ENCODE measurements around the gene CLEC5A.

Gene CLEC5A

DNA sequence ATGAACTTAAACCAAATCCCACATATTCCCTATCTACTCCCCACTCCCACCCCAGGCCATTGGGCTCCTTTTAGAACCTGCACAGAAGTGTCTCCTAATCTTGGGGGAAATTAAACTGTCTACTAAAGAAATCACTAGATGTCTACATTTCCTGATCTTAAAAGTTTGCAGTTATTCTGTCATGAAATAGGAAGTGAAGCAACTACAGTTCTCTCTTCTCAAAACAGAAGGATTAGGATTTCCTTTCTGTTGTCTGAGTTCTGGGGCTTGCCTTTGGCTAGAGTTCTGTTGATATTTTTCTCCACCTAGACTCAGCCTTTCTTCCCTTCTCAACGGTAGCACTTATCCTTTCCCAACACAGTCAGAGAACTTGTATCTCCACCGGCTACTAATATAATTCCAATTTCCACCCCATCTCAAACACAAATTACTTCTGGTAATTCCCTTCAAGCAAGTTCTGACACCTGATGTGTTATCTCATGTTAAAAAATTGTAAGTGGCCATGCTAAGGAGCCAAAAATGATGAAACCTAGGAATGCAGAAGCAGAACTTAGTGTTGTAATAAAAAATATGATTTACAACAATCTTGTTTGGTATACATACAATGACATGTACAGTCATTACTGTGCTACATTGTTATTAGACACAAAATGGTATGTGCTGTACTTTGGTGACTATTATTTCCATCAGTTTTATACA is 18.5 kb downstream of the CLEC5A start:
- H3K4me1 ChIP-seq (ENCODE audit: insufficient read depth, low read length, poor library complexity, severe bottlenecking) = peaks cover 8% of the 10 kb centered on the region
- H3K79me2 ChIP-seq (ENCODE audit: insufficient read depth, low read length) = no peaks in the 10 kb centered on the region
- H3K9me3 ChIP-seq (ENCODE audit: insufficient read depth, low read depth, low read length) = no peaks in the 10 kb centered on the region
- TF ChIP-seq EZH2phosphoT487 (IDR thresholded peaks at IDR 0.05; ENCODE audit: borderline replicate concordance) = no peak
- H2AFZ ChIP-seq (ENCODE audit: low read length) = 0 out of 2 replicates have a peak overlapping the region, but pooled peaks have one; percentile 38
- no peak overlapping the region for H3K4me3 ChIP-seq (ENCODE audit: low read length, poor library complexity, severe bottlenecking)
- H3F3A ChIP-seq (ENCODE audit: low read depth) = no peaks in the 10 kb centered on the region
- no peak overlapping the region for H3K4me2 ChIP-seq (ENCODE audit: low read depth, low read length, poor library complexity, severe bottlenecking)
- H4K20me1 ChIP-seq (ENCODE audit: insufficient read depth, low read length, poor library complexity, severe bottlenecking) = no peaks in the 10 kb centered on the region
- no peaks in the 10 kb centered on the region for H3K9me2 ChIP-seq (replicated peaks; ENCODE audit: low read depth, low read length)
- H3K27me3 ChIP-seq (ENCODE audit: insufficient read depth, low read length, poor library complexity, severe bottlenecking) = no peaks in the 10 kb centered on the region
- no peaks in the 10 kb centered on the region for H3K36me3 ChIP-seq (ENCODE audit: insufficient read depth, low read length)
- no peak overlapping the region for H3K9ac ChIP-seq (ENCODE audit: low read depth, low read length, poor library complexity, severe bottlenecking)

DNA sequence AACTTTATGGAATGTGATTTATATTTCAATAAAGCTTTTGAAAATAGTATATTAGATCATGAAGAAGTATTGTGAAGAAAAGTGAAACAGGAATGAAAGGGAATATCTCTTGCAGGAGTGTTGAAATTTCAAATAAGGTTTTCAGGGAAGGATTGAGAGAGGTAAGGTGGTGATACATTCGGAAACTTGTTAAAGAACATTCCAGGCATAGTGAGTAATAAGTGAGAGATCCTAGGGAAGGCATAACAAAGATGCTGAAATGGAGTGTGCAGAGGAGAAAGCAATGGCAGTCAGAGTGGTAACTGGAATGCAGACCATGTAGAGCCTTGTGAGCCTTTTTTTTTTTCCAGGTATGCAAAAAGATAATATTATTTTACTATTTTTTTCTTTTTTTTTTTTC is 26.5 kb downstream of the CLEC5A start:
- Histone ChIP-seq H3K4me1 (ENCODE audit: insufficient read depth, low read length, poor library complexity, severe bottlenecking) (no peaks in the 10 kb centered on the region), H3K4me3 (ENCODE audit: low read length, poor library complexity, severe bottlenecking) (no peak overlapping the region), H3K36me3 (ENCODE audit: insufficient read depth, low read length) (no peaks in the 10 kb centered on the region), H3K79me2 (ENCODE audit: insufficient read depth, low read length) (no peaks in the 10 kb centered on the region), H3K27me3 (ENCODE audit: insufficient read depth, low read length, poor library complexity, severe bottlenecking) (no peaks in the 10 kb centered on the region), H3K9ac (ENCODE audit: low read depth, low read length, poor library complexity, severe bottlenecking) (no peak overlapping the region), H3K4me2 (ENCODE audit: low read depth, low read length, poor library complexity, severe bottlenecking) (no peak overlapping the region), H3F3A (ENCODE audit: low read depth) (no peaks in the 10 kb centered on the region), H3K9me3 (ENCODE audit: insufficient read depth, low read depth, low read length) (no peaks in the 10 kb centered on the region), H2AFZ (ENCODE audit: low read length) (no peak overlapping the region), H3K9me2 (replicated peaks; ENCODE audit: low read depth, low read length) (no peaks in the 10 kb centered on the region), H4K20me1 (ENCODE audit: insufficient read depth, low read length, poor library complexity, severe bottlenecking) (no peaks in the 10 kb centered on the region)
- TF ChIP-seq EZH2phosphoT487 (IDR thresholded peaks at IDR 0.05; ENCODE audit: borderline replicate concordance) = no peak
- TF ChIP-seq, protein P1, sequence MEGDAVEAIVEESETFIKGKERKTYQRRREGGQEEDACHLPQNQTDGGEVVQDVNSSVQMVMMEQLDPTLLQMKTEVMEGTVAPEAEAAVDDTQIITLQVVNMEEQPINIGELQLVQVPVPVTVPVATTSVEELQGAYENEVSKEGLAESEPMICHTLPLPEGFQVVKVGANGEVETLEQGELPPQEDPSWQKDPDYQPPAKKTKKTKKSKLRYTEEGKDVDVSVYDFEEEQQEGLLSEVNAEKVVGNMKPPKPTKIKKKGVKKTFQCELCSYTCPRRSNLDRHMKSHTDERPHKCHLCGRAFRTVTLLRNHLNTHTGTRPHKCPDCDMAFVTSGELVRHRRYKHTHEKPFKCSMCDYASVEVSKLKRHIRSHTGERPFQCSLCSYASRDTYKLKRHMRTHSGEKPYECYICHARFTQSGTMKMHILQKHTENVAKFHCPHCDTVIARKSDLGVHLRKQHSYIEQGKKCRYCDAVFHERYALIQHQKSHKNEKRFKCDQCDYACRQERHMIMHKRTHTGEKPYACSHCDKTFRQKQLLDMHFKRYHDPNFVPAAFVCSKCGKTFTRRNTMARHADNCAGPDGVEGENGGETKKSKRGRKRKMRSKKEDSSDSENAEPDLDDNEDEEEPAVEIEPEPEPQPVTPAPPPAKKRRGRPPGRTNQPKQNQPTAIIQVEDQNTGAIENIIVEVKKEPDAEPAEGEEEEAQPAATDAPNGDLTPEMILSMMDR (conservative IDR thresholded peaks at IDR 0.05; ENCODE audit: low read length) = no peak

DNA sequence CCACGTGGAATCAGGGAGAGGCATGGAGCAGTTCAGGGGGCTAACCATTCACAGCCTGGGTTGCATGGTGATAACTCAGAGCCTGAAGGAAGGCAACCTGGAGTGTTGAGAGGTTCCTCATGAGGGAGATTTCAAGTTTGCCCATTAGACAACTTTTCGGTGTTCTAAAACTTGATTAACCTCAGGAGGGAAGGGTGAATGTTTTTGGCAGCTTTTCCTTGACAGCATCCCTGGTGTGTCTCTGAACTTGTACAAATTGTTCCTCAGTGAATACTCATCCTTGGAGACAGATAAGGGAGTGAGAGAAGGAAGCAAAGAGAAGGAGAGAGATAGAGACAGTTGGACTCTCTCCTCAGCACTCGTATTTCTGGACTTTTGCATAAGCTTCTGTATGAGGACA is 30.7 kb downstream of the CLEC5A start, which contains the start of gene OR9A4:
Gene OR9A4, plus strand, starts transcription at position 301 of the 400 bp plus-strand sequence. CDS start 2,477 bp downstream, outside the sequence.
- Histone ChIP-seq H4K20me1 (ENCODE audit: insufficient read depth, low read length, poor library complexity, severe bottlenecking) (no peaks in the 10 kb centered on the region), H3F3A (ENCODE audit: low read depth) (no peaks in the 10 kb centered on the region), H3K4me3 (ENCODE audit: low read length, poor library complexity, severe bottlenecking) (no peak within 1 kb of the TSS), H3K79me2 (ENCODE audit: insufficient read depth, low read length) (no peaks in the 10 kb centered on the region), H3K9me2 (replicated peaks; ENCODE audit: low read depth, low read length) (no peaks in the 10 kb centered on the region), H3K27me3 (ENCODE audit: insufficient read depth, low read length, poor library complexity, severe bottlenecking) (no peaks in the 10 kb centered on the region), H3K4me2 (ENCODE audit: low read depth, low read length, poor library complexity, severe bottlenecking) (no peak within 1 kb of the TSS), H3K9me3 (ENCODE audit: insufficient read depth, low read depth, low read length) (no peaks in the 10 kb centered on the region), H3K9ac (ENCODE audit: low read depth, low read length, poor library complexity, severe bottlenecking) (no peak within 1 kb of the TSS), H2AFZ (ENCODE audit: low read length) (no peak within 1 kb of the TSS), H3K36me3 (ENCODE audit: insufficient read depth, low read length) (no peaks in the 10 kb centered on the region), H3K4me1 (ENCODE audit: insufficient read depth, low read length, poor library complexity, severe bottlenecking) (no peaks in the 10 kb centered on the region)
- no peak for TF ChIP-seq EZH2phosphoT487 (IDR thresholded peaks at IDR 0.05; ENCODE audit: borderline replicate concordance)
- TF ChIP-seq, protein P1 (conservative IDR thresholded peaks at IDR 0.05; ENCODE audit: low read length) = no peak

DNA sequence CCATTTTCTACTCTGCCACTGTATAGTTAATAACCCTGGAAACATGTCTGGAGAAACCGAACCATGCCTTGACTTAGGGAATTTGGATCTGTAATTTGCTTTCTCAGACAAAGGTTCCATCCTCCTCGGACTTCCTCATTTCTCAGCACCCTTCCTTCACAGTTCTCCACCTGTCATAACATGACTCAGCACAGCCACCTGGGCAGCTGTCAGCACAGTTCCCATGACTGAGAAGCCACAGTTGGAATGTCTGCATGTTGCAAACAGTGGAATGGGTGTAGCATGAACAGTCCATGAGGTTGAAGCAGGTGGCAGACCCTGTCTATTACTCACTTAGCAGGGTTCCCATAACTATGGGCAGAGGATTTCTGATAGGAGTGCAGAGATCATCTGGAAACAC is 31.2 kb downstream of the CLEC5A start:
- no peak overlapping the region for H3K9ac ChIP-seq (ENCODE audit: low read depth, low read length, poor library complexity, severe bottlenecking)
- no peaks in the 10 kb centered on the region for H3K9me3 ChIP-seq (ENCODE audit: insufficient read depth, low read depth, low read length)
- H4K20me1 ChIP-seq (ENCODE audit: insufficient read depth, low read length, poor library complexity, severe bottlenecking) = no peaks in the 10 kb centered on the region
- H3K36me3 ChIP-seq (ENCODE audit: insufficient read depth, low read length) = no peaks in the 10 kb centered on the region
- TF ChIP-seq, protein P1 (conservative IDR thresholded peaks at IDR 0.05; ENCODE audit: low read length) = no peak
- no peak for TF ChIP-seq EZH2phosphoT487 (IDR thresholded peaks at IDR 0.05; ENCODE audit: borderline replicate concordance)
- H3K4me2 ChIP-seq (ENCODE audit: low read depth, low read length, poor library complexity, severe bottlenecking) = no peak overlapping the region
- H3K27me3 ChIP-seq (ENCODE audit: insufficient read depth, low read length, poor library complexity, severe bottlenecking) = no peaks in the 10 kb centered on the region
- H3F3A ChIP-seq (ENCODE audit: low read depth) = no peaks in the 10 kb centered on the region
- no peak overlapping the region for H3K4me3 ChIP-seq (ENCODE audit: low read length, poor library complexity, severe bottlenecking)
- no peaks in the 10 kb centered on the region for H3K79me2 ChIP-seq (ENCODE audit: insufficient read depth, low read length)
- no peaks in the 10 kb centered on the region for H3K9me2 ChIP-seq (replicated peaks; ENCODE audit: low read depth, low read length)
- H2AFZ ChIP-seq (ENCODE audit: low read length) = no peak overlapping the region
- no peaks in the 10 kb centered on the region for H3K4me1 ChIP-seq (ENCODE audit: insufficient read depth, low read length, poor library complexity, severe bottlenecking)

All from Loucy (cell line).